HepG2 (cell line): ENCODE data around the gene KNG1. TPM values are rescaled to one million over a fixed set of nuclear protein-coding genes. Genes with fewer than 3 reads are reported as not detected.

Experiments
- CBX5 ChIP-seq: sonication (generic); formaldehyde crosslinking; IDR thresholded peaks from 2 replicates; pipeline ENCODE4 v1.4.0; 2020; ENCODE audit warnings: missing genetic modification reagents, borderline replicate concordance
- FLYWCH1 ChIP-seq: sonication (generic); formaldehyde crosslinking; IDR thresholded peaks from 2 replicates; pipeline ENCODE4 v1.8.1; 2023; ENCODE audit warnings: mild to moderate bottlenecking, missing genetic modification reagents
- GPBP1L1 ChIP-seq: sonication (generic); formaldehyde crosslinking; IDR thresholded peaks from 2 replicates; pipeline ENCODE4 v1.5.0; 2020; ENCODE audit warnings: mild to moderate bottlenecking, missing genetic modification reagents
- GTF3A ChIP-seq: sonication (generic); formaldehyde crosslinking; conservative IDR thresholded peaks from 2 replicates; pipeline ENCODE4 v1.4.0; 2020; ENCODE audit warnings: mild to moderate bottlenecking, missing genetic modification reagents
- HNF1A ChIP-seq, 2 experiments: sonication (generic) in 1 of 2; formaldehyde crosslinking in 1 of 2; IDR thresholded peaks; 2 replicates each; pipeline versions ENCODE4 v1.4.0 to v1.6.1; 2016 to 2020; ENCODE audit warnings: borderline replicate concordance in 1 of 2, low read depth in 1 of 2, mild to moderate bottlenecking in 1 of 2, missing genetic modification reagents in 1 of 2
- HOXA3 ChIP-seq: sonication (generic); formaldehyde crosslinking; IDR thresholded peaks from 2 replicates; pipeline ENCODE4 v1.5.0; 2020; ENCODE audit warnings: missing genetic modification reagents
- HOXA9 ChIP-seq: sonication (generic); formaldehyde crosslinking; IDR thresholded peaks from 2 replicates; pipeline ENCODE4 v1.8.1; 2022; ENCODE audit warnings: missing genetic modification reagents, mild to moderate bottlenecking, moderate library complexity, borderline replicate concordance
- JUN ChIP-seq: sonication (generic); formaldehyde crosslinking; IDR thresholded peaks from 2 replicates; pipeline ENCODE4 v1.4.0; 2020; ENCODE audit warnings: mild to moderate bottlenecking, missing genetic modification reagents
- KDM1A ChIP-seq: IDR thresholded peaks from 2 replicates; pipeline ENCODE4 v1.6.1; 2016; ENCODE audit warnings: missing compliant biosample characterization
- MXD4 ChIP-seq: IDR thresholded peaks from 2 replicates; pipeline ENCODE4 v1.6.1; 2016; ENCODE audit warnings: mild to moderate bottlenecking, missing biosample characterization, missing genetic modification reagents
- NR2F6 ChIP-seq, 2 experiments: IDR thresholded peaks; 2 replicates each; pipeline ENCODE4 v1.6.1; 2016; ENCODE audit warnings: antibody characterized with exemption in 1 of 2, mild to moderate bottlenecking in 1 of 2
- RAD21 ChIP-seq: fragments of 450-650 bp; formaldehyde crosslinking; IDR thresholded peaks from 2 replicates; pipeline ENCODE4 v1.5.0; 2020; ENCODE audit warnings: mild to moderate bottlenecking
- SP140L ChIP-seq: sonication (generic); formaldehyde crosslinking; IDR thresholded peaks from 2 replicates; pipeline ENCODE4 v1.4.0; 2020; ENCODE audit warnings: missing genetic modification reagents, borderline replicate concordance
- TCF7L2 ChIP-seq: IDR thresholded peaks from 2 replicates; pipeline ENCODE4 v1.6.1; 2011; ENCODE audit warnings: mild to moderate bottlenecking, low read depth, low read length, moderate library complexity
- TFAP4 ChIP-seq: sonication (generic); IDR thresholded peaks from 2 replicates; pipeline ENCODE4 v1.6.1; 2016; ENCODE audit warnings: low read depth, borderline replicate concordance
- ZNF121 ChIP-seq: sonication (generic); formaldehyde crosslinking; IDR thresholded peaks from 2 replicates; pipeline ENCODE4 v1.5.0; 2020; ENCODE audit warnings: mild to moderate bottlenecking, missing genetic modification reagents
- ZNF354B ChIP-seq: sonication (generic); formaldehyde crosslinking; IDR thresholded peaks from 2 replicates; pipeline ENCODE4 v1.8.0; 2022; ENCODE audit warnings: mild to moderate bottlenecking, missing genetic modification reagents
- ZNF432 ChIP-seq: sonication (generic); formaldehyde crosslinking; IDR thresholded peaks from 2 replicates; pipeline ENCODE4 v1.5.0; 2020; ENCODE audit warnings: missing genetic modification reagents, mild to moderate bottlenecking, borderline replicate concordance
- ZNF563 ChIP-seq: sonication (generic); formaldehyde crosslinking; IDR thresholded peaks from 2 replicates; pipeline ENCODE4 v1.8.0; 2022; ENCODE audit warnings: mild to moderate bottlenecking, moderate library complexity, missing genetic modification reagents
- ZNF674 ChIP-seq: sonication (generic); formaldehyde crosslinking; IDR thresholded peaks from 2 replicates; pipeline ENCODE4 v1.5.0; 2020; ENCODE audit warnings: low read depth, mild to moderate bottlenecking, missing genetic modification reagents
- ZNF749 ChIP-seq: sonication (generic); formaldehyde crosslinking; IDR thresholded peaks from 2 replicates; pipeline ENCODE4 v1.8.0; 2022; ENCODE audit warnings: mild to moderate bottlenecking, missing genetic modification reagents, moderate library complexity, borderline replicate concordance
- ZNF773 ChIP-seq: sonication (generic); formaldehyde crosslinking; IDR thresholded peaks from 2 replicates; pipeline ENCODE4 v1.4.0; 2020; ENCODE audit warnings: missing genetic modification reagents, borderline replicate concordance
- ZNF83 ChIP-seq: sonication (generic); formaldehyde crosslinking; IDR thresholded peaks from 2 replicates; pipeline ENCODE4 v1.4.0; 2020; ENCODE audit warnings: missing genetic modification reagents, mild to moderate bottlenecking, borderline replicate concordance
- polyA plus RNA-seq, 8 experiments: library from polyadenylated mRNA; depleted of rRNA in 3 of 8; stranded (reverse) in 7 of 8; unstranded in 1 of 8; fragments of >200 nt; fragmentation: Illumina TruSeq in 4 of 8; extraction: Trizol in 4 of 8; gene quantifications; 2 replicates each; pipeline versions ENCODE4 v1.2.1 to v1.2.3, GENCODE V29; 2011 to 2016; ENCODE audit warnings: low read depth in 4 of 8, missing spikeins in 1 of 8, mixed read lengths in 1 of 8; ENCODE audit not compliant: insufficient read depth in 1 of 8
- total RNA-seq, 5 experiments: library from RNA; depleted of rRNA; stranded (reverse); fragments of >200 nt; fragmentation: Illumina TruSeq; extraction: Trizol; gene quantifications; 2 replicates each; pipeline ENCODE4 v1.2.3, GENCODE V29; 2016; ENCODE audit warnings: low read depth in 1 of 5

Gene KNG1
- total and polyA plus RNA-seq, 2 of the 13 experiments (the other 11 are each of a cell fraction or from before 2014, with no cell fraction given), result 6.5 to 7.0 TPM

GRCh38 chr3:186783731-186784515 lies 66.8 kb downstream of the KNG1 start (continued):
- TF ChIP-seq MXD4 (CRISPR knock-in tag), result 0 out of 2 replicates have a peak, but pooled peaks have one; percentile 15
- TF ChIP-seq SP140L (CRISPR knock-in tag), result no peak; the same call in 1 of the 2 replicates
- no peak for TF ChIP-seq ZNF121
- no peak for TF ChIP-seq ZNF563 (CRISPR knock-in tag)
- no peak; the same call in 1 of the 2 replicates for TF ChIP-seq TFAP4
- no peak for TF ChIP-seq ZNF674 (CRISPR knock-in tag)
- TF ChIP-seq RAD21, result peak; percentile 57; the same call in 1 of the 2 replicates
- TF ChIP-seq NR2F6 (IDR thresholded peaks at IDR 0.05), result no peak
- TF ChIP-seq NR2F6 (CRISPR knock-in tag; IDR thresholded peaks at IDR 0.05), result no peak; the same call in none of the 2 replicates
- TF ChIP-seq ZNF83 (CRISPR knock-in tag), result no peak
- no peak for TF ChIP-seq KDM1A (CRISPR knock-in tag)
- TF ChIP-seq FLYWCH1 (CRISPR knock-in tag), result no peak
- no peak for TF ChIP-seq ZNF432 (CRISPR knock-in tag)
- TF ChIP-seq HOXA9 (CRISPR knock-in tag), result no peak
- no peak for TF ChIP-seq JUN (CRISPR knock-in tag)
- 0 out of 2 replicates have a peak, but pooled peaks have one; percentile 24 for TF ChIP-seq ZNF354B (CRISPR knock-in tag)
- TF ChIP-seq ZNF749 (CRISPR knock-in tag), result no peak
- no peak for TF ChIP-seq ZNF773 (CRISPR knock-in tag)
- no peak for TF ChIP-seq TCF7L2
- 0 out of 2 replicates have a peak, but pooled peaks have one; percentile 17 for TF ChIP-seq CBX5 (CRISPR knock-in tag)
- 0 out of 2 replicates have a peak, but pooled peaks have one; percentile 5 for TF ChIP-seq HNF1A (IDR thresholded peaks at IDR 0.05; ENCODE audit: low read depth)
- TF ChIP-seq HNF1A (CRISPR knock-in tag; IDR thresholded peaks at IDR 0.05; ENCODE audit: borderline replicate concordance), result peak; percentile 54; the same call in 1 of the 2 replicates
- TF ChIP-seq GPBP1L1 (CRISPR knock-in tag), result no peak
- 0 out of 2 replicates have a peak, but pooled peaks have one; percentile 47 for TF ChIP-seq HOXA3 (CRISPR knock-in tag)
- TF ChIP-seq GTF3A (CRISPR knock-in tag), result peak; percentile 28; the same call in 1 of the 2 replicates
